CD4-positive, alpha-beta T cell (primary cell): ENCODE measurements around the gene GSK3A. TPM values are rescaled to one million over a fixed set of nuclear protein-coding genes. Genes with fewer than 3 reads are reported as not detected.

ENCODE experiments used
- ATAC-seq: fragments of 200-7000 bp; cut with Tn5 transposase; one replicate; pipeline ENCODE4 v1.10.0; 2022; ENCODE audit warnings: mild to moderate bottlenecking; ENCODE audit not compliant: poor library complexity
- CTCF ChIA-PET: fragments of 350-600 bp; sonication (Branson Sonifier 250); formaldehyde crosslinking; loops from one replicate; lab custom pipeline; 2021; ENCODE audit warnings: antibody characterized with exemption, inconsistent platforms; lab: Charles Lee
- POLR2A ChIA-PET: fragments of 350-600 bp; sonication (Branson Sonifier 250); formaldehyde crosslinking; loops from one replicate; lab custom pipeline; 2021; ENCODE audit warnings: antibody characterized with exemption, inconsistent platforms; lab: Charles Lee
- DNase-seq, 14 experiments: peaks; one replicate each; pipeline ENCODE4 v3.0.0-alpha.2; 2013 to 2020; ENCODE audit warnings: mixed read lengths in 2 of 14
- H3K27ac ChIP-seq, 2 donors: one replicate each; pipeline versions ENCODE4 v1.5.1 to v1.7.0; 2013; ENCODE audit warnings: low read length in 2 of 2, low read depth in 1 of 2, mild to moderate bottlenecking in 1 of 2
- H3K27me3 ChIP-seq, 2 experiments: 1 replicate in 1 of 2; 2 replicates in 1 of 2; pipeline versions ENCODE4 v1.6.1 to v1.7.0; 2013; ENCODE audit warnings: low read length in 2 of 2, control low read depth in 1 of 2, mild to moderate bottlenecking in 1 of 2, moderate library complexity in 1 of 2; ENCODE audit not compliant: insufficient read depth in 2 of 2, control insufficient read depth in 1 of 2
- H3K36me3 ChIP-seq: one replicate; pipeline ENCODE4 v1.6.1; 2013; ENCODE audit warnings: low read length, control low read depth; ENCODE audit not compliant: insufficient read depth
- H3K4me1 ChIP-seq: one replicate; pipeline ENCODE4 v1.6.1; 2013; ENCODE audit warnings: low read length, control low read depth; ENCODE audit not compliant: insufficient read depth
- H3K4me3 ChIP-seq: one replicate; pipeline ENCODE4 v1.5.1; 2013; ENCODE audit warnings: mild to moderate bottlenecking, low read length, moderate library complexity
- H3K9me3 ChIP-seq, 2 experiments: 1 replicate in 1 of 2; 2 replicates in 1 of 2; pipeline versions ENCODE4 v1.6.1 to v1.7.0; 2013; ENCODE audit warnings: low read length in 2 of 2, mild to moderate bottlenecking in 2 of 2, control low read depth in 1 of 2, moderate library complexity in 1 of 2; ENCODE audit not compliant: control insufficient read depth in 1 of 2, insufficient read depth in 1 of 2
- H3K27ac Mint-ChIP-seq: one replicate; pipeline ENCODE4 v1.8.0; 2020; ENCODE audit warnings: mixed read lengths
- H3K27me3 Mint-ChIP-seq: one replicate; pipeline ENCODE4 v1.8.0; 2021; ENCODE audit warnings: mixed read lengths
- H3K36me3 Mint-ChIP-seq: one replicate; pipeline ENCODE4 v1.8.0; 2021; ENCODE audit warnings: low read depth, mixed read lengths
- H3K4me1 Mint-ChIP-seq: one replicate; pipeline ENCODE4 v1.8.0; 2021; ENCODE audit warnings: low read depth, mixed read lengths
- H3K4me3 Mint-ChIP-seq: one replicate; pipeline ENCODE4 v1.8.0; 2020; ENCODE audit warnings: mild to moderate bottlenecking, mixed read lengths
- H3K9me3 Mint-ChIP-seq: one replicate; pipeline ENCODE4 v1.8.0; 2020; ENCODE audit warnings: mixed read lengths
- intact Hi-C, 2 experiments: fragments of 100-400 bp; cut with DNase I in 1 of 2; cut with micrococcal nuclease in 1 of 2; formaldehyde crosslinking; loops; one replicate each; pipeline versions ENCODE4 v1.15.1 to v1.9.0; 2023 to 2025; cut with DNase I, micrococcal nuclease
- total RNA-seq, 174 experiments: library from RNA in 2 of 174; stranded (reverse) in 2 of 174; gene quantifications; one replicate each; pipeline ENCODE4 v1.2.3 and lab custom pipeline; 2021 to 2026
- TF ChIP-seq, protein P1 (sequence below): fragments of 200-600 bp; IDR thresholded peaks from one replicate; pipeline ENCODE4 v1.8.0; 2022; ENCODE audit warnings: antibody characterized with exemption, mild to moderate bottlenecking

GSK3A gene
- total RNA-seq, 2 experiments from 2014 or later, result 13.6 to 13.9 TPM

DNA sequence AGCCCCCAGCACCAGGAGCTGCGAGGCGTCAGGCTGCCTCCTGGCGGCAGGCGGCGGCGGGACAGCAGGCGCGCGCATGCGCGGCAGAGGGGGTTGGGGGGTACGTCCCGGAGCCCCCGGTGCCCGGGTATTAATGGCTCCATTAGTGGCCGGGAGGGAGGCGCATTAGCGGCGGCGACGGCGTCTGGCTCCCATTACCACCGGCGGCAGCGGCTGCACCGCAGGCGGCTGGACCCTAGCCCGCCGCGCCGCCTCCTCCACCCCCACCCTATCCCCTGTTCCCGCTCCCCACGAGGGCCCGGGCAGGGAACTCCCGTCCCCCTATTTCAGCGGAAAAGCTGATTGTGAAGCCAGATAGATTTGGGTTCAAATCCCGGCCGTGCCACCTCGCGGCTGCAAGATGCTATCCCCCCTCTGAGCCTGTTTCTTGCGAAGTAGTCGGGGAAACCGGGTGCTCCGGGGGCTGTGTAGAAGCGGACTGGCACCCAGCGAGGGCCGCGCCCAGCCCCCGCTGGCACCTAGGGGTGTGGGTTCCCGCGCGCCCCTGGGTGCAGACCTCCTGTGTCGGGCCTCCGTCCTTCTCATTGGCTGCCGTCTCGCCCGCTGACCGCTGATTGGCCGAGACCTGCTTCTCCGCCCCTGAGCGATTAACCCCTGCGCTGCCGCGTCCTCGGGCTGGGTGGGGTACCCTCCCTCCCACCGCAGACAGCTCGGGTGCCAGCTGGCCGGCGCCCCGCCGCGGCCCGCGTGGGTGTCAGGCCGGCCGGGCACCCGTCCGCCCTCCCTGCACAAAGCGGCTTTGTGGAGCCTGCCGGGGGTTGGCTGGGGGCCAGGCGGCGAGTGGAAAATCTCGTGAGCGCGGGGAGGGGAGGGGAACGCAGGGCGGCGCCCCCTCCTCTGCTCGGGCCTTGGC lies 37.8 kb upstream of the GSK3A start:
- CTCF ChIA-PET, result interaction anchor here (0.6 to 3.9 kb wide), 17 partner anchors 10 to 160 kb away, joined by 3 to 30 read pairs (median 5); partner anchors contain the start of genes CIC, ERF, GSK3A and PAFAH1B3
- peaks cover 86% of the 10 kb centered on the region for H3K4me1 ChIP-seq
- intact Hi-C loops, result loop anchor here (1.0 to 10.0 kb wide), 4 partner anchors 25 to 145 kb away; partner anchors contain the start of genes ERF (in 2 of the 2) and LIPE (in 1 of the 2)

DNA sequence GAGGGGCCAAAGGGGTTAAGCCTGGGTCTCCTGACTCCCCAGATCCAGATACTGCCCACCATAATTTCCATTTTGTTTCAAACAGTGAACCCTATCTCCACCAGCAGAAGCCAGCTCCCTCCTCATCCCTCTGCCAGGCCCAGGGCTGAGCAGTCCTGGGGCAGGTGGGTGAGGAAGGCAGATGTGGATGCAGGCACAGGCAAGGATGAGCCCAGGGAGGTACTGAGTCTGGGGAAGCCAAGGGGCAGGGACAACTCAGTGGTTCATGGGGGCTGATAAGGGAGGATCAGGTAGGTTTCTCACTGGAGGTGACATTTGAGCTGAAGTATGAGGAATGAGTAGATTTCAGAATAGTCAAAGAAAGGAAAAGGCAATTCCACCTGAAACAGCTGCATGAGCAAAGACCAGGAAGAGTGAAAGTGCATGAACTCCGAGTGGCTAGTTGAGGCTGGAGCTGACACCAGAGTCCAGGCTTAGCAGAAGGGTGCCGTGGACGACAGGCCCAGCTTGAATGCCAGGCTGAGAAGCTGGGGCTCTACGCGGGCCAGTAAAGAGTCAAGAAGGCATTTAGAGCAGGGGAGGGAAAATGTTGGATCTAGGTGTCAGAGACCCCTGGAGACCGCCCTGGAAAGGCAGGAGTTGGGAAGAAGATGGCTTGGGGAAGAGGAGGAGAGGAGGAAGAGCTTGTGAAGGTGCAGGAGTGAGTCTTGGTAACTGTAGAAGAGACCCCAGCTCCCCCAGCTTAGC lies 36.9 kb upstream of the GSK3A start:
- H3K27me3 Mint-ChIP-seq, result no peaks in the 10 kb centered on the region
- peak in 1 of 14 experiments; percentile 24 for DNase-seq
- Histone ChIP-seq H3K27me3 (no peaks in the 10 kb centered on the region), H3K27ac (peak overlapping the region; percentile 77 to 84), H3K9me3 (no peaks in the 10 kb centered on the region), H3K36me3 (peaks cover 10% of the 10 kb centered on the region), H3K4me3 (peak overlapping the region; percentile 95), H3K4me1 (peaks cover 87% of the 10 kb centered on the region)
- POLR2A ChIA-PET, result interaction anchor here (1.0 to 4.5 kb wide), 10 partner anchors 9 to 147 kb away, joined by 3 to 53 read pairs (median 4); partner anchors contain the start of genes CIC, DEDD2, GSK3A and PAFAH1B3
- ATAC-seq, result no peak
- TF ChIP-seq, protein P1, sequence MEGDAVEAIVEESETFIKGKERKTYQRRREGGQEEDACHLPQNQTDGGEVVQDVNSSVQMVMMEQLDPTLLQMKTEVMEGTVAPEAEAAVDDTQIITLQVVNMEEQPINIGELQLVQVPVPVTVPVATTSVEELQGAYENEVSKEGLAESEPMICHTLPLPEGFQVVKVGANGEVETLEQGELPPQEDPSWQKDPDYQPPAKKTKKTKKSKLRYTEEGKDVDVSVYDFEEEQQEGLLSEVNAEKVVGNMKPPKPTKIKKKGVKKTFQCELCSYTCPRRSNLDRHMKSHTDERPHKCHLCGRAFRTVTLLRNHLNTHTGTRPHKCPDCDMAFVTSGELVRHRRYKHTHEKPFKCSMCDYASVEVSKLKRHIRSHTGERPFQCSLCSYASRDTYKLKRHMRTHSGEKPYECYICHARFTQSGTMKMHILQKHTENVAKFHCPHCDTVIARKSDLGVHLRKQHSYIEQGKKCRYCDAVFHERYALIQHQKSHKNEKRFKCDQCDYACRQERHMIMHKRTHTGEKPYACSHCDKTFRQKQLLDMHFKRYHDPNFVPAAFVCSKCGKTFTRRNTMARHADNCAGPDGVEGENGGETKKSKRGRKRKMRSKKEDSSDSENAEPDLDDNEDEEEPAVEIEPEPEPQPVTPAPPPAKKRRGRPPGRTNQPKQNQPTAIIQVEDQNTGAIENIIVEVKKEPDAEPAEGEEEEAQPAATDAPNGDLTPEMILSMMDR, result no peak
- CTCF ChIA-PET, result interaction anchor here (0.6 to 3.9 kb wide), 17 partner anchors 9 to 159 kb away, joined by 3 to 30 read pairs (median 5); partner anchors contain the start of genes CIC, ERF, GSK3A and PAFAH1B3
- peaks cover 52% of the 10 kb centered on the region for H3K4me1 Mint-ChIP-seq
- peak overlapping the region; percentile 89 for H3K4me3 Mint-ChIP-seq
- H3K27ac Mint-ChIP-seq, result peak overlapping the region; percentile 84
- H3K36me3 Mint-ChIP-seq, result peaks cover 15% of the 10 kb centered on the region
- no peaks in the 10 kb centered on the region for H3K9me3 Mint-ChIP-seq
- intact Hi-C loops, result loop anchor here in 1 of 2 experiments (2.0 kb wide), 1 partner anchor 35 kb away; no protein-coding TSS in a partner anchor

More for the DNA sequence above, 37.8 kb upstream of the GSK3A start:
- Histone ChIP-seq H3K36me3 (peaks cover 2% of the 10 kb centered on the region), H3K27ac (peak overlapping the region; percentile 84 to 88), H3K27me3 (no peaks in the 10 kb centered on the region), H3K4me3 (peak overlapping the region; percentile 95), H3K9me3 (no peaks in the 10 kb centered on the region)
- ATAC-seq (peak; percentile 10), DNase-seq (peak; percentile 74 to 90 (median 82))
- TF ChIP-seq, protein P1, result peak; percentile 94
- POLR2A ChIA-PET, result interaction anchor here (0.8 to 4.5 kb wide), 10 partner anchors 10 to 148 kb away, joined by 3 to 53 read pairs (median 4); partner anchors contain the start of genes CIC, DEDD2, GSK3A and PAFAH1B3
- H3K27ac Mint-ChIP-seq, result peak overlapping the region; percentile 84
- H3K9me3 Mint-ChIP-seq, result no peaks in the 10 kb centered on the region
- no peaks in the 10 kb centered on the region for H3K27me3 Mint-ChIP-seq
- peaks cover 12% of the 10 kb centered on the region for H3K36me3 Mint-ChIP-seq
- H3K4me3 Mint-ChIP-seq, result peak overlapping the region; percentile 89
- H3K4me1 Mint-ChIP-seq, result peaks cover 51% of the 10 kb centered on the region
